ENCODE data around the gene MICALL1. TPM values are rescaled to one million over a fixed set of nuclear protein-coding genes. Genes with fewer than 3 reads are reported as not detected.

The MICALL1 gene
- polyA plus RNA-seq, 2 of the 4 experiments (the other 2 are of a cell fraction) = 10.4 to 18.6 TPM

- TF ChIP-seq GATA3 (IDR thresholded peaks at IDR 0.05; ENCODE audit: borderline replicate concordance) (no peak), EHF (CRISPR knock-in tag; IDR thresholded peaks at IDR 0.05) (no peak), EP300 (IDR thresholded peaks at IDR 0.05) (no peak), RAD21 (conservative IDR thresholded peaks at IDR 0.05 in 1 of 2, IDR thresholded peaks at IDR 0.05 in 1 of 2) (no peak), E2F6 (IDR thresholded peaks at IDR 0.05; ENCODE audit: borderline replicate concordance, low read depth) (no peak), MAFK (IDR thresholded peaks at IDR 0.05; ENCODE audit: partially characterized antibody) (no peak), SMC3 (IDR thresholded peaks at IDR 0.05) (no peak), TFCP2L1 (CRISPR knock-in tag; IDR thresholded peaks at IDR 0.05) (no peak), BHLHE40 (IDR thresholded peaks at IDR 0.05; ENCODE audit: low read depth, low read length) (no peak), RCOR1 (IDR thresholded peaks at IDR 0.05; ENCODE audit: low read depth, low read length) (no peak), HDAC2 (IDR thresholded peaks at IDR 0.05) (no peak), MAX (IDR thresholded peaks at IDR 0.05) (no peak)
- FAIRE-seq = no peak
- Histone ChIP-seq H3K4me1 (no peaks in the 10 kb centered on the region), H3K4me2 (no peak overlapping the region), H3K9me3 (no peaks in the 10 kb centered on the region), H3K27ac (no peak overlapping the region), H3K4me3 (no peak overlapping the region)
- ChIA-PET CTCF (interaction anchor here (0.5 to 1.1 kb wide), 2 partner anchors 11 to 18 kb away, joined by 3 to 4 read pairs; no protein-coding TSS in a partner anchor), POLR2A (no interaction called here)
- no peak for ATAC-seq
- DNase-seq (ENCODE audit: low read depth in 1 of 2, low spot score in 1 of 2) = no peak
- WGBS (ENCODE audit: missing lambda C conversion rate) = 95% methylated on average over 33 of the region's 84 CpGs
Observed at GRCh38 chr22:37982938-37983859, 77.1 kb downstream of the MICALL1 start.

- 78% methylated on average over 17 of the region's 42 CpGs for WGBS (ENCODE audit: missing lambda C conversion rate)
- no peak within 1 kb of the TSS for H3K4me3 ChIP-seq
- CTCF ChIA-PET = interaction anchor here (1.1 to 1.4 kb wide), 3 partner anchors 10 to 19 kb away, joined by 4 to 8 read pairs (median 4); no protein-coding TSS in a partner anchor
- no peak within 1 kb of the TSS for H3K4me2 ChIP-seq
- FAIRE-seq (no peak), DNase-seq (ENCODE audit: low read depth in 1 of 2, low spot score in 1 of 2) (no peak), ATAC-seq (no peak)
- H3K27ac ChIP-seq = no peak within 1 kb of the TSS
- H3K9me3 ChIP-seq = no peaks in the 10 kb centered on the region
- H3K4me1 ChIP-seq = no peaks in the 10 kb centered on the region
- POLR2A ChIA-PET = no interaction called here
- TF ChIP-seq FOSB (CRISPR knock-in tag; IDR thresholded peaks at IDR 0.05) = no peak
- TF ChIP-seq USF2 (IDR thresholded peaks at IDR 0.05) = no peak
- no peak for TF ChIP-seq REST (IDR thresholded peaks at IDR 0.05)
Observed at GRCh38 chr22:37983860-37984791, 78.0 kb downstream of the MICALL1 start, which contains the start of gene SOX10. Gene SOX10, minus strand, starts transcription at chr22:37984555. Its CDS starts 771 bp downstream, at chr22:37983784.

Measured in A549 (cell line).